GM18519 (cell line): Measurements from ENCODE around the gene FASTK.

Source experiments
- ATAC-seq: cut with Tn5 transposase; IDR thresholded peaks from one replicate; pipeline ENCODE4 v1.9.1; 2021; ENCODE audit warnings: mild to moderate bottlenecking, moderate library complexity; ENCODE audit not compliant: unreplicated experiment, low FRiP score

FASTK gene

DNA sequence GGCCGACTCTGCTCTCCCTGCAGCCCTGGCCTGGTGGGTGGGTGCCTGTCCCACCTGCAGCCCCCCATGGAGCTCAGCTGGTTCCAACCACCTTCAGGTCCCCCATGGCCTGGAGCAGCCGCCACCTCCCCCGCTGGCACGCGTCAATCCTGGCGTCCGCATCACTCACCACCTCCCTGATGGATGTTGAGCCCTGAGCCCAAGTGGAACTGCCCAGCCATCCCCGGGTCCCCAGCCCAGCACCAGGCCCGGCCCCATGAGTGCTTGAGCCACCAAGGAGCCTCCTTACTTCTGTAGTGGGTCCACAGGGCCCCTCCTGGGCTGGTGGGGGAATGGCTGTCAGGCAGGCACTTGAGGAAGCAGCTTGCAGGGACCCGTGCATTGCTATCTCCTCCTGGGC lies 20.3 kb upstream of the FASTK start:
- no peak for ATAC-seq

DNA sequence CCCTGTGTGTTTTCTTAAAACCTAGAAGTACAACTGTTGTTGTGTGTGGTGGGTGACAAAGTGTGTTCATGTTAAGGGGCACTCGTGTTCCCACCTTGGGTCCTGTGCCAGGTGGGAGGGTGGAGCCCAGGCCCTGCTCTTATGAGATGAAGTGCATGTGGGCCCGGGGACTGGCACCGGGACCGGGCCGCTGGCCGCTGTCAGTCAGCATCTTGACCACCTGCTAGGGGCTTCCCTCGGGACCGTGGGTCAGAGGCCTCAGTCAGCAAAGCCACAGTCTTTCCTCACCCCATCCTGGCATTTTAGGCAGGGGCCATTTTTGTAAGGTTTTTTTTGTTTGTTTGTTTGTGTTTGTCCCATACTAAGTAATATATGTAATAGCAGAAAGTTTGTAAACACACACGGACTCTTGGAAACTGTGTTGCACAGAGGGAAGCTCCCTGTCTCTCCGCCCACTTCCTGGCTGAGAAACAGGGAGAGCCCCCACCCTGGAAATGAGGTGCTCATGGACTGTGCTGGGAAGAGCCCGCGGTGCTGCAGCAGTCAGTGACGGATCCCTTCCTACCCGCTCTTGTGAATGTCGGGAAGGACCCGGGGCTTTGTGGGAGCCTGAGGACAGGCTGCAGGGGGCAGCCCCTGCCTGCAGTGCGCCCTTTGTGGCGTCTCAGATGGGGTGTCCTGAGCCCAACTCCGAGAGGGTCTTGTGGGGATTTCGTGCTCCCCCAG lies 19.0 kb upstream of the FASTK start:
- no peak for ATAC-seq

DNA sequence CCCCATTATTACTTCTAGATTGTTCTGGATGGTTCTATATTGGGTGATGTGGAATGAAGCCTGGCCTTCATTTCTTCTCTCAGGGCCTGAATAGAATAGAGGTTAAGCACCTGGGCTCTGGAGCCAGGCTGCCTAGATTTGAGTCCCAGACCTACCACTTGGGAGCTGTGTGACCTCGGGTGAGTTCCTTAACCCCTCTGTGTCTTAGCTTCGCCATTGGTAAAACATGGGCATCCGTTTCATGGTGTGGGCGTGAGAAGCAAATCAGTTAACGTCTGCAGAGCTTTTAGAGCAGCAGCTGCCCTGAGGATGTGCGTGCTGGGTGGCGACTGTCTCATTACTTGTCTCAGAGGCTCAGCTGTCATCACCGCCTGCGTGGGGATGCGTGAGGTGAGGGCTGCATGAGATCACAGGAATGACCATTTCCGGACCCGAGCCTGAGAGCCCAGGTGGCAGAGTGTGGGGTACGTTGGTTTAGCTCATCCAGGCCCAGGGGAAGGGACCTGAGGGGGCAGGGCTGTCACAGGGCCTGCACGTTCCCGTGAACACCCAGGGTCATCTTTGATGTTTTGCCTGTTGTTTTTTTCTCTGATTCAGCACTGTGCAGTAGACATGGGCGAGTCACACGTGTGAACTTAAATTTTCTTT lies 15.3 kb upstream of the FASTK start:
- no peak for ATAC-seq

DNA sequence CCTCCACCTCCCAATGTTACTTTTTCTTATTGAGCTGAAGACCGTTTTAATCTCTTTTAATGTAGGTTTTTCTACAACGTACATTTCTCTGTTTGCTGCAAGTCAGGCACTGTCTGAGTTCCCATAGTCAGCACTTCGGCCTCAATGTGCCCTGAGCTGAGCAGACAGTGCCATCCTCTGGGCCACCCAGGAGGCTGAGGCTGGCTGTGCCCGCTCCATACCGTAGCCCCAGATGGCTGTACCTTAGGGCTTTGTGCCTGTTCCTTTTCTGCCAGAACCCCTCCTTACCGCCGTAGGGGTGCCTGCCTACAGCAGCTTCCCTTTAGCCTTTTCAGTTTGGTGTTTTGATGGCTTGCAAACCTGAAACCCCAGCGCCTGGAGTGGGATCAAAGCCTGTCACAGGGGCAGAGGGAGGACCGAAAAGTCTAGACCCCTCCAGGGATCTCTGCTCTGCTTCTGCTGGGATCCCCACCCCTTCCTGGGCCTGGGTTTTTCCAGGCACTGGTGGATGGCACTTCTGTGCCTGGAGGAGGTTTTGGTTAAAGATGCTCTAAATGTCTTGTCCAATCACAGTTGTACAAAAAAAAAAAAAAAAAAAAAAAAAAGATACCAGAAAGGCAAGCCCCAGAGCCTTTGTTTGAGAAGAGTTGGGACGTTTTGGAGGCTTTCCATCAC lies 14.7 kb upstream of the FASTK start:
- ATAC-seq = no peak

DNA sequence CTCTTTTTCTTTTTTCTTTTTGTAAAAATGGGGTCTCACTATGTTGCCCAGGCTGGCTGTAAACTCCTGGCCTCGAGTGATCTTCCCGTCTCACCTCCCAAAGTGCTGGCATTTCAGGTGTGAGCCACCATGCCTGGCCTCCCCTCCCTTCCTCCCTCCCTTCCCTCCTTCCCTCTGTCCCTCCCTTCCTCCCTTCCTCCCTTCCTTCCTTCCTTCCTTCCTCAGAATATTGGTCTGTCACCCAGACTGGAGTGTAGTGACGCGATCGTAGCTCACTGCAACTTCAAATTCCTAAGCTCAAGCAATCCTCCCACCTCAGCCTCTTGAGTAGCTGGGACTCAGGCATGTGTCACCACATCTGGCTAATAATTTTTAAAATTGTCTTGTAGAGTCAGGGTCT lies 14.1 kb upstream of the FASTK start:
- no peak for ATAC-seq

DNA sequence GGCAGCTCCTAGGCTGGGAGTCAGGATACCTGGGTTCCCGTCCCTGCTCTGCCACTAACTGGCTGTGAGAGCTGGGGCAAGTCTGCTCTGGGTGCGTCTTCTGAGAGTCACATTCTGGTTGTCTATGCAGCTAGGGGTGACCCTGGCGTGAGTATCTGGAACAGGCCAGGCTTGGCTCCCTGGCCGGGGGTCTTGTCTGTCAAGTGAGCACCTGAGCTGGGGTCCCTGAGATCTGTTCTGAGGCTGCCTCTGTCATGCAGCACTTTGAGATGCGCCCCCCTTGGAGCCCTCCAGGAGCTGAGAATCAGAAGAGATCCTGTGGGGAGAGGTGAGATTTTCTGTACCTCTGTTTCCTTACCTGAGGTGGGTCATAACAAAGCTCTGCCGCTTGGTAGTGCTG lies 13.1 kb upstream of the FASTK start:
- no peak for ATAC-seq

DNA sequence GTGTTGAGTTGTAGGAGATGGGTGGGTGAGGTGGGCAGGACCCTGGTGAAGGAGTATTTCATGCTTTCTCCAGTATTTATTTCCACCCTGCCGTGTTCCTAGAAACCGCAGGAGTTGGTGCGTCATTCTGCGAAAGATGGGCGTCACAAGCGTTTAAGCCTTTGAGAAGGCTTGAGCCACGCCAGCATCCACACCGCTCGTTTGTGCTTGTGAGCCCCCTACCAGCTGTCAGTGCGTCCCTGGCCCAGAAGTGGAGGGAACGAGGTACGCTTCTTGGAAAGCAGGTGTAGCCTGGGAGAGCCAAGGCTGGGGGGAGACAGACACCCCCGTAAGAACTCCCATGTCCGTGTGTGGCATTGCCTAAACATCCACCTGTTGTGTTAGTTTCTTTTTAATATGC lies 11.4 kb upstream of the FASTK start:
- ATAC-seq = no peak

DNA sequence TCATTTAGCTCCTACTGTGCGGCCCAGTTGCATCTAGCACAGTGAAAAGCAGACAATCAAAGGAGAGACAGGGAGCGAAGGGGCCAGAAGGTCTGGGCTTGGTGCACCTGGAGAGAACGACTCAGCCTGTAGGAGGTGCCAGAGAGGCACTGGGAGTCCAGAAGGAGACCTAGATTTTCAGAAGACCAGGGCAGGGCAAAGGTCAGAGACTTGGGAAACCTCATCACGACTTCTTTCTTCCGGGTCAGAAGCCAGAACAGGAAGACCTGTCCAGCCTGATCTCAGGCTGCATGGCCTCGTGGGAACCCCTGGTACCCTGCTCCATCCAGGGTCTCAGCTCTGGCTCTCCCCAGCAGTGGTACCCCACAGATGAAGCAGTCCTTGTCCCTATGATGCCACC lies 10.8 kb upstream of the FASTK start:
- no peak for ATAC-seq

DNA sequence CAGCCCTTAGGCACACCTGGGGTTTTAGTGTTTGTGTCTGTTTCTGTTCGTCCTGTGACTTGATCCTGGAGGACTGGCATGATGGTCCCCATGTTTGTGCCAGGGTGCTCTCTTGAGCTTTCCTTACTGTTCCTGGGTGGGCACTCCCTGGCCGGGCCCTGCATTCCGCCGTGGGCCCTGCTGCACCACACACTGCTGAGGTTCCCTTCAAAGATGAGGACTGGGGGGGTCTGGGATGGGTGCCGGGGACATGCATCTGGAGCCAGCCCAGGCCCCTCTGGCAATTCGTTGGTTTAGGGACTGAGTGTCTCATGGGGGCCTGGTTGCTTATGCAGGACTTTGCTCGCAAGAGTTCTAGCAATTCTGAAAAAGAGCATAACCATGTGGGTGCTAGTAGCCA lies 10.4 kb upstream of the FASTK start:
- ATAC-seq = no peak

DNA sequence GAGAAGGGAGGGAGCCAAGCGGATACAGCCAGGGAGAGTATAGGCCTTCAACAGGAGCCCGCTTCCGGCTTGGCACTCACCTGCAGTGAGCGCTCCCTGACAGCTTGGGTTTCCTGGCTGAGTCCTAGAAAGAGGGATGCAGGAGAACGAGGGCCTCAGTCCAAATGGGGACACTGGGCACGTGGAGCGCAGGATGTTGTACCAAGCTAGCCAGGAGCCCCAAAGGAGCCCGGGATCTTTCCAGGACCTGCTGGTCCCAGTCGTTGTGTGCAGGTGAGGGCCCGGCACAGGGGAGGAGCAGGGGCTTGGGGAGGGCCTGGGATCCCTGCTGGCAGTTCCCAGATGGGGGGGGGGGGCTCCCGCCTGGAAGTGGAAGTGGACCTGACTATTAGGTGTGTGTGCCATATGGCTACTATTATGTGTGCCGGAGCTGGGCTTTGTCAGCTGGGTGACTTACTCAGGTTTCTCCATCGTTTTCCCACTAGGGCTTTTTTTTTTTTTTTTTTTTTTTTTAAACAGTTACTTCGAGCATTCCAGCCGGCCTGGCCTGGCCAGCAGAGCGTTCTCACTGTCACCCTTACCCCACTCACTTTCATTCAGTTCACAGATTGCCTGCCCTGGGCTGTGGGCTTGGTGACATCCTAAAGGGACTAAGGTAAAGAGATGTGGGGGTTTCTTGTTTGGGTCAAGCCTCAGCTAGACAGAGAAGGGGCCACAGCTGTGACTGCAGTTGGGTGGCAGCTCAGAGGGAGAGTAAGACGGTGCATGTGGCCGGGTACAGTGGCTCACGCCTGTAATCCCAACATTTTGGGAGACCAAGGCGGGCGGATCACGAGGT lies 9.5 kb upstream of the FASTK start:
- no peak for ATAC-seq

DNA sequence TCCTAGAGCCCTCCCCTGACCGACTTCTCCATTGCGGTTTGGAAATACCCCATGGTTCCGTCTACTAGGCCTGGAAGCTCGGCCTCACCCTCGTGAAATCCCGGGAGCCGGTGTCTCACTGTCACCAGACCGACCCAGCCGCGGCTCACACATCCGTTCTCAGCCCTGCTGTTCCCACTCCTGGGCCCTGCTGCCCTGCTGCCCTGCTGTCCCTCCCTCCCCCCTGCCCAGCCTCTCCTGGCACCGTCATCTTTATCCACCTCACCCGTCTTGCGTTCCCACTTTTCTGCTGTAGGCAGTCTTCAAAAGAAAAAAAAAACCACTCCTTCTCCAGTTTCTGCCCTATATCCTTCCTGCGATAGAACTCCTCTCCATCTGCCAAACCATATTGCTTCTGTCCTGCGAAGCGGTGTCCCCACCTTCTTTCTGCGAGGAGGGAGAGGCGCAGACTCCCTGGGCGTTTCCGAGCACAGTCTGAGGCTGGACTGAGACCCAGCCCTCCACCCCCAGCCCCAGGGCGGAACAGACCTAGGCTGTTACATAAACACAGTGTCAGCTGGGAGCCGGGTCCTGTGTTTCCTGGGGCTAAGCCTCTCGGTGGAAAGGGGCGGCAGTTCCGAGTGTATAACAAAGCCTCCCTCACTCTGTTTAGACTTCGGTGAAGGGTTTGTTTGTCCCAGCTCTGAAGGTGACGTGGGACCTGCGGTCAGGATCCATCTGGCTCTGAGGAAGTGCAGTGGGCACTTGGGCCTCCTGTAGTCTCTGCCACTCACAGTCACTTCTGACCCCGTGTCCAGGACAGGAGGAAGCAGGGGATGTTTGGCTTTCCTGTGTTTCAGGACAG lies 8.5 kb upstream of the FASTK start:
- no peak for ATAC-seq

DNA sequence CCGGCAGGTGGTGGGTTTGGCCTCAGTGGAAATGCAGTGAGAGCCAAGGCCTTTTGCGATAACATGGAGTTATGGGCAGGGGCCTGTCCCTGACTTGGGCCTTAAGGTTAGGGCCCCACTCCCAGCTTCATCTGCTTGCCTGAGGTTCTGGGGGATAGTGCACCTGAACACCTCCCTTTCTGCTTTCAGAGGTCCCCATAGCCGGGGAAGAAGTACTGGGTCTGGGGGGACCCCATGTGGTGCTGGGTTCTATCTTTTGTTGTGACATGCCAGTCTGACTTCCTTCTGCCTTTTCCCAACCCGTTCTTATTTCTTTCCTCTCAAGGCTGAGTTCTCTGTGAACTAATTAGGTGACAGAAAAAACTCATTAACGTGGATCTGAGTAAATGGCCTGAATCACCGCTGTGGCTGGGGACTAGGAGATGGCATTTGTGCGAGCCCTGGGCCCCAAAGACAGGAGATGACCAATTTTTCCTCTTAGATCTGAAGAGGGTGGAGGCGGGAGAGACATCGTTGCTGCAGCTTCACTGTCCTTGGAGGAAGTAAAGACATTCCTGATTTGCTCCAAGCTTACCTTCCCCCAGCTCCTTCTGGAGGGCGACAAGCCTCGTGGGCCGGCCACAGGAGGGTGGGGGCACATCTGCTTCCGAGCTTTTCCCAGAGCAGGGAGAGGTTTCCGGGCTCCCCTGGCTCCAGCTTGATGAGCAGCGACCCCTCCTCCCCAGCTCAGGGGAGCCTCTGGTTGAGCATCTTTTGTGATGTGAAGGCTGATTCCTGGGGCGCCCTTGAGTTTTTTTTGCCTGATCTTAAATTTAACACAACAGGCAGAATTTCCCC lies 7.6 kb upstream of the FASTK start:
- no peak for ATAC-seq

DNA sequence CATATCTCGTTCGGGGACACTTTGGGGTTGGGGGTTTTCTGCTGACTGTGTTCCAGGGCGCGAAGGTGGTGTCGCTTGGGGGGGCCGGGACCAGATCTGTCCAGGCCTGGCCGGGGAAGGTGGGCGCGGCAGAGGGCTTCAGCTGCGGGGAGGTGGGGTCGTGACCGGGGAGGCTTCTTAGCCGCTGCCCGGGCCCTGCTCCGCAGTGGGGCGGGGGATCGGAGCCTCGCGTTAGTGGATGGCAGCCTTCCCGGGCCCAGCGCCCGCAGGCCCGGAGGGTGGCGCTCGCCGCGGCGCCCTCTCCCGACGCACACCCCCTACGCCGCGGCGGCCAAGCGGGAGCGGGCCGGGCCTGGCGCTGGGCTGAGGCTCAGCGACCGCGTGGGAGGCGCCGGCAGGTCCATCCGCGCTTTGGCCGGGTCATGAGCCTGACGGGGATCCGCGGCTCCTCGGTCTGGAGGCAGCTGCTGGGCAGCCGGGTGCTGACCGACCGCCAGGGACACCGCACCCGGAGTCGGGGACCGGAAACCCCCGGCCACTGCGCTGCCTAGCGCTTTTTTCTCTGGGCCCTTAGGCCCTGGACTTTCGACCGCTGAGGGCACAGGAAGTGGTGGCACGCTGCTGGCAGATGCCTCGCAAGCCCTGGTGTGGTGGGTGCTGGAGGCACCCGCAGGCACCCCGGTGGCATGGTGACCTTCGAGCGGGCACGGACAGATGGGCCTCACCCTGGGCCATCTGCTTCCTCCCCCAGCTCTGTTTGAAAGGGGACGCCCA lies 6.8 kb upstream of the FASTK start:
- no peak for ATAC-seq

DNA sequence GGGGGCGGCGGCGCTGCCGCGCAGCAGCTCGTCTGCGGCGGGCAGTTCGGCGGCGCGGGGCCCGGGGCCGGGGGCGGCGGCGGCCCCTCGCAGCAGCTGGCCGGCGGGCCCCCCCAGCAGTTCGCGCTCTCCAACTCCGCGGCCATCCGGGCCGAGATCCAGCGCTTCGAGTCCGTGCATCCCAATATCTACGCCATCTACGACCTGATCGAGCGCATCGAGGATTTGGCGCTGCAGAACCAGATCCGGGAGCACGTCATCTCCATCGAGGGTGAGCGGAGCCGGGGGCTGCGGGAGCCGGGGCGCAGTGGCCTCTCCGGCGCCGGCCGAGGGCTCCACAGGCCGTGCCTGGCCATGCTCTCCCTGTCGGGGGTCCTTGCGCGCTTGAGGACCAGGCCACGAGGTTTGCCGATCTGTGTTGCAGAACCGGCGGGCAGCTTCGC lies 6.2 kb upstream of the FASTK start:
- ATAC-seq = no peak

DNA sequence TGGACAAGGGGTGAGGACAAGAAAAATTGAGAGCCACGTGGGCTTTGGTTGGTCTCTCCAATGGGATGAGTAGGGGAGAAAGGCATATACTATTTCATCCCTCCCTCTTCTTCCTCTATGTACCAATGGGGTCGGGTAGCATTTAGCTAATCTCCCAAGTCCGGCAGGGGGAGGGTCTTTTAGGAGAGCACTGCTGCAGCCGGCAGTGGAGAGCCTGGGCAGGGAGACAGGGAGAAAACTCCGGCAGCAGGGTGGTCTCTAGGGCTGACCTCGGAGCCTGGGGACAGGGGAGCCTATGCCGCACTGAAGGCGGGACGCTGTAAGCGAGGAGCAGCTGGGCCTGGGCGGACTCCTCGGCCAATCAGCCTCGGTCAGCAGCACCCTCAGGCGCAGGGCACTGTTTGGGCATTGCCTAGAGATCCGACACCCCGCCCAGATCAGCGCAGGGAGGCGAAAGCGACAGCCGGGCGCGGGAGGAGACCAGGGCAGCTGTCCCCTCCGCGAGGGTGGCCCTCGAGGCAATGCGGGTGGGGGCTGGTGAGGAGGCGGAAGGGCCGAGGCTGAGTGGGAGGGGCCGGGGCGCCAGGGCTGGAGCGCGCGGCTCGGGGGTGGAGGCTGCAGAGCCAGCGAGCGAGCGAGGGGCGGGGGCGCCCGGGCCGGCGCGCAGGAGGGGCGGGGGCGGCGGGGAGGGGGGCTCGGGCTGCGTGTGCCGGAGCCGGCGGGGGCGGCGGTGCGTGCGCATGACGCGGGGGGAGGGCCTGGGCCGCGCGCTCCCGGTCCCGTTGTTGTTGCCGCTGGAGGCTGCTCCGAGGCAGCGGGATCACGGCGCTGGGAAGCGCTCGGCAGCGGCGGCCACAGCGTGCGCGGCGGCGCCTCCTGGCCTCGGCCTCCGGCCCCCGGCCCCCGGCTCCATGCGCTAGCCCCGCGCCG lies 5.3 kb upstream of the FASTK start, which contains the start of gene AGAP3:
Gene AGAP3, plus strand, starts transcription at position 785 of the 930 bp plus-strand sequence. CDS start 267 bp downstream, outside the sequence.
- no peak for ATAC-seq

DNA sequence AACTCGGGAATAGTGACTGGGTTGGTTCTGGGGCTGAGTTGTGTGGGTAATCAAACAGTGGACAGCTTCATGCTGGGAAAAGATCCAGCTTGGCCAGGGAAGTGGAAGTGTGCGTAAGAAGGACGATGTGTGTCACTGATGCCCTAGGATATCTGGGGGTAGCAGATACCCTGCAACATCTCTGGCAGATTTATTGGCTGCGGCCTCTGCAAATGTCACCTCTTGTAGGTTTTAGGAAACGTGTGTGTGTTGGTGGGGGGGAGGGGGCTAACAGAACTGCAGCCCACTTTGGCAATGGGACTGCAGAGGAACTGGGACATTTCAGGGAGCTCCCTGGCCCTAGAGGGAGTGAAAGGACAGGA lies 4.7 kb upstream of the FASTK start:
- ATAC-seq = no peak

DNA sequence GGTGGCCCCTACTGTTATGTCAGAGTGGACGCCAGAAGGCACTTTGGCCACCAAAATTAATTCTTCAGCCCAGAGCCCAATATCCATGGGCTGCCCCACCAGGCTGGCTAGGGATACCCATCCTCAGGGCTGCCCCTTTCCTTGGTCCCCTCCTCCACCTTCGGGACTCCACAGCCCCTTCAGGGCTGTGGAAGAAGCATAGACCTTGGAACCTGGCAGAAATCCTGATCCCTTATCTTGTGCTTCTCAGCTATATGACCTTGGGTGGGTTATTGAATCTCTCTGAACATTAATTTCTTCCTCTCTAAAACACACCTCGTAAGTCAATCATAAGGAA lies 3.2 kb upstream of the FASTK start:
- ATAC-seq = no peak
